Measurements from ENCODE around the gene PLXNA2. TPM values are rescaled to one million over a fixed set of nuclear protein-coding genes. Genes with fewer than 3 reads are reported as not detected.

PLXNA2 gene
- total and polyA plus RNA-seq, 2 of the 13 experiments (the other 11 are each of a cell fraction or from before 2014, with no cell fraction given): 1.1 to 2.1 TPM

DNA sequence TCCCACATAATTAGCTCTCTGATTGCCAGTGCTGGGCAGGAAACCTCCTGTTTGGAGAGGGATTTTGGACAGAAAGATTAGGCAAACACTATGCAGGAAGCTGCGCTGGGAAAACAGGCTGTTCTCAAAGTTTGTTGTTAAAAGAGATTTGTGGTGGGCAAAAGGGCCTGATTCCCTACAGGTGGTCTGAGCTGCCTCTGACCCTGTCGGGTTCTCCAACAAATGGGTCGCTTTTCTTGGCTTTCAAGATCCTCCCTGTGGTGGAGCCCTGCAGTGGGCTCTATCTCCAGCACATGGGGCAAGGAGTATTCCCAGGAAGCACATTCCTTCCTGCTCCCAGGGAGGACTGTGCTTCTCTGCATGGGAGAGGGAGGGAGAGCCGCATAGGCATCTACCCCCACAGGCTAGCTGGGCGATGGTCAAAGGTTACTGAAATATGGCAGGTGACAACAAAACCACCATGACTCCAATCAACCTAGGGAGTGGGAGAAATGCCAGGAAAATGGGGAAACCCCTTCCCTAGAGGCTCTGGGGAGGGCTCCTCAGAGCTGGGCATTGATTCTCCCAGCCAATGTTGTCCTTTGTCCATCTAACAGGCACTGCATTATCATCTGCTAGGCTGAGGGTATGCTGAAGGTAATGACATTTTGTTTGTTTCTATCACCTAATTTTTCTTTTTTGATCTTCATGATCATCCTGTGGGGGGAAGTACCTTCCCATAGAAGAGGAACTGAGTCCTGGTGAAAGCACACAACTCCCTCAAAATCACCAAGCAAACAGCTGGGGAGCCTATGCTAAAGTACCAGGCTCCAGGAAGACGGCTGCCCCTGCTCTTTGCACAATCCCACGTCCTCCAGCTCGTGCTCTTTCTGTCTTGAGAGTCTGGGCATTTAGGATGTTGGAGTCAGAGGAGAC is 85.3 kb downstream of the PLXNA2 start (continued):
- no peak for TF ChIP-seq MAFK (conservative IDR thresholded peaks at IDR 0.05 in 1 of 2, IDR thresholded peaks at IDR 0.05 in 1 of 2; ENCODE audit: low read length in 2 of 2)
- peak; percentile 40; the same call in 1 of the 2 replicates for TF ChIP-seq SAP130 (CRISPR knock-in tag; IDR thresholded peaks at IDR 0.05; ENCODE audit: low read depth)
- TF ChIP-seq ZNF281 (CRISPR knock-in tag; IDR thresholded peaks at IDR 0.05; ENCODE audit: borderline replicate concordance): peak; percentile 79; the same call in 1 of the 2 replicates
- 0 out of 2 replicates have a peak, but pooled peaks have one; percentile 47 for TF ChIP-seq WIZ (CRISPR knock-in tag; IDR thresholded peaks at IDR 0.05)
- TF ChIP-seq ZSCAN12 (CRISPR knock-in tag; IDR thresholded peaks at IDR 0.05): no peak
- no peak for TF ChIP-seq RFX5 (IDR thresholded peaks at IDR 0.05; ENCODE audit: low read depth, low read length)
- TF ChIP-seq PHF5A (CRISPR knock-in tag; IDR thresholded peaks at IDR 0.05; ENCODE audit: low read depth, unreplicated experiment): peak; percentile 76
- TF ChIP-seq, protein P1, sequence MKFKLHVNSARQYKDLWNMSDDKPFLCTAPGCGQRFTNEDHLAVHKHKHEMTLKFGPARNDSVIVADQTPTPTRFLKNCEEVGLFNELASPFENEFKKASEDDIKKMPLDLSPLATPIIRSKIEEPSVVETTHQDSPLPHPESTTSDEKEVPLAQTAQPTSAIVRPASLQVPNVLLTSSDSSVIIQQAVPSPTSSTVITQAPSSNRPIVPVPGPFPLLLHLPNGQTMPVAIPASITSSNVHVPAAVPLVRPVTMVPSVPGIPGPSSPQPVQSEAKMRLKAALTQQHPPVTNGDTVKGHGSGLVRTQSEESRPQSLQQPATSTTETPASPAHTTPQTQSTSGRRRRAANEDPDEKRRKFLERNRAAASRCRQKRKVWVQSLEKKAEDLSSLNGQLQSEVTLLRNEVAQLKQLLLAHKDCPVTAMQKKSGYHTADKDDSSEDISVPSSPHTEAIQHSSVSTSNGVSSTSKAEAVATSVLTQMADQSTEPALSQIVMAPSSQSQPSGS (CRISPR knock-in tag; IDR thresholded peaks at IDR 0.05): peak; percentile 54; the same call in 1 of the 2 replicates
- no peak for TF ChIP-seq NFE2L2 (IDR thresholded peaks at IDR 0.05; ENCODE audit: low read length)
- TF ChIP-seq ASH2L (IDR thresholded peaks at IDR 0.05; ENCODE audit: insufficient read length, low read depth, low read length): no peak
- no peak for TF ChIP-seq ZNF3 (CRISPR knock-in tag; IDR thresholded peaks at IDR 0.05)
- no peak for TF ChIP-seq ZNF367 (CRISPR knock-in tag; IDR thresholded peaks at IDR 0.05; ENCODE audit: borderline replicate concordance)
- TF ChIP-seq ZNF609 (CRISPR knock-in tag; IDR thresholded peaks at IDR 0.05; ENCODE audit: borderline replicate concordance): peak; percentile 71; the same call in 1 of the 2 replicates
- TF ChIP-seq MTERF4 (CRISPR knock-in tag; IDR thresholded peaks at IDR 0.05): no peak
- TF ChIP-seq BRF2 (CRISPR knock-in tag; IDR thresholded peaks at IDR 0.05): no peak
- TF ChIP-seq HOXA3 (CRISPR knock-in tag; IDR thresholded peaks at IDR 0.05): peak; percentile 73
- TF ChIP-seq ARHGAP35 (CRISPR knock-in tag; IDR thresholded peaks at IDR 0.05; ENCODE audit: borderline replicate concordance): 0 out of 2 replicates have a peak, but pooled peaks have one; percentile 36

Measured in HepG2 (cell line).